Measurements from ENCODE around the gene ADI1.
"Not testable (repeated sequence)": the region's sequence is repeated elsewhere in the genome, so short reads cannot be mapped to it uniquely, and the experiment has no call there.

The ADI1 gene

DNA sequence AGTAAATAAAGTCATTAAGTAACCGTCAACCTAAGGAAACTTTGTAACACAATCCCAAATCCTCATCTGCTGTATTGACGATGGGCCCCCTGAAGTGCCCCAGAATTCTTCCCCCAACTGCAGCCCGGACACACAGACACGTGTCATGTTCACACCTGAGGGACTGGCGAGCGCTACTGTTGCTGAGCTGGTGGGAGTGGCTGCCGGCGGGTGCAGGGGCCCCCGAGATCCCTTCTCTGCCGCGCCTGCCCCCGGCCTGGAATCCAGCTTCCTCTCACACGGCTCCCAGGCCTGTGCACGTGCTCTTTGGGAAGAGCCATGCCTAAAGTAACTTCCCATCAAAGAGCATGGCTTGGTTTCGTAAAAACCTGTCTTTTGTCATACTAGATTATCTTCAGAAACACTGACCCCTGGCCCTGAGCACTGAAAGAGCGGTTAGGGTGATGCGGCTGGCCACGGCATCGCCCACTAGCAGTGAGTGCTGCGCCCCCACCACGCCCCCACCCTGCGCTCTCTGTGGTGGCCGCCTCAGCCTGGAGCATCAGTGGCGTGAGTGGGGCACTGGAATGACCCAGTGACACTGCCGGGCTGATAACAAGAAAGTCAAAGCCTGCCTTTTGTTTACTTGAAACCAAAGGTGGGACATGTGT lies 56.0 kb downstream of the ADI1 start:
- no peak for DNase-seq (ENCODE audit: low read depth in 2 of 2)

DNA sequence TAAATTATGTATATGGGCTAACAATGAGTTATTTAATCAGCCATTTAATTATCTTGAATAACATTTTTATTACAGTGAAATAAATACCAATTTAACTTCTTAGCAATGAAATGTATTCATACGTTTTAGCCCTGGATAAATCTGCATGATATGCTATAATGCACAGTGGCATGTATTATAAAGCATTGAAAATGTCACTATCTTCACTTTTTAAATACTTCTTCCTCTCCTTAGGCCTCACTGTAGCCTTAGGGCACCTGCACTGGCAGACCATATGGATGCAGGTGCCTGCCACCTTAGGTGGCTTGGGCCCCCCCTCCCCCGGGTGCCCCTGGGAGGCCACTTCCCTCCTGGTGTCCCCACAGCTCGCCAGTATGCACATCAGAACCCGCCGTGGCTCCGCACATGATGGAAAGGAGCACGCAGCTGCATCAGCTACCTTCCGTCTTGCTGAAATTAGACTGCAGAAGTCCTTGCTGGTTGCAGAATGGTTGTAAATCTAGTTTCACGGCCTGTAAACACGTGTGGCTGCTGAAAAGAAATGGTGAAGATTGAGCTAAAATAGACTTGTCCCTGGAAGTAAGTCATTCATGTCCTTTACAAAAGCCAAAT lies 56.7 kb downstream of the ADI1 start:
- no peak for DNase-seq (ENCODE audit: low read depth in 2 of 2)

DNA sequence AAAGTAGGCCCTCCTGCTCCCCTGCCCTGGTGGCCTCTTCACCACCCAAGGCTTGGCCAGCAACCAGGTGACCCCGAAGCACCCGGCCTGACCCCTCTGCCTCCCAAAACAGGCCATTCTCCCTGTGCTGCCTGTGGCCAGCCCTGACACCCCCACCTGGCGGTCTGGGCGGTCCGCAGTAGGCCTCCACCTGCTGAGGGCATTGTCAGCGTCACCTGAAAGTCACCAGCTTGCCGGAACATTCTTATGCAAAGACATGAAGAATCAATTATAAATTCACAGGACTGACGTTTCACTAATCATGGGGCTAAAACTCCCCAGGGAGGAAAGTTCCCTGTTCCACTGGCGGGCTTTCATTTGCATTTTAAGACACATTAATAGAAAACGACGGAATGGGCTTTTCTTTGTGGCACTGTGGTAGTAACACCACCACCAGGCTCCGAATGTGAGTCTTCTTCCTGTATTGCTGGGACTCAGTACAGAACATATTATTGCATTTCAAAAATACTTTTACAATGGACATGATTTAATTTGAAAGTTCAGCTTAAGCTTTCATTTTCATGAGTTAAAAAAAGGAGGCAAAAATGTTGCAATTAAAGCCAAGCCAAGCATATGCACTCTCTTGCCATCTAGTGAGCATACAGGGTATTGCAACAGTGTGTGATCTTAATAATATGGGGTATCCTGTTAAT lies 57.4 kb downstream of the ADI1 start:
- no peak for DNase-seq (ENCODE audit: low read depth in 2 of 2)

DNA sequence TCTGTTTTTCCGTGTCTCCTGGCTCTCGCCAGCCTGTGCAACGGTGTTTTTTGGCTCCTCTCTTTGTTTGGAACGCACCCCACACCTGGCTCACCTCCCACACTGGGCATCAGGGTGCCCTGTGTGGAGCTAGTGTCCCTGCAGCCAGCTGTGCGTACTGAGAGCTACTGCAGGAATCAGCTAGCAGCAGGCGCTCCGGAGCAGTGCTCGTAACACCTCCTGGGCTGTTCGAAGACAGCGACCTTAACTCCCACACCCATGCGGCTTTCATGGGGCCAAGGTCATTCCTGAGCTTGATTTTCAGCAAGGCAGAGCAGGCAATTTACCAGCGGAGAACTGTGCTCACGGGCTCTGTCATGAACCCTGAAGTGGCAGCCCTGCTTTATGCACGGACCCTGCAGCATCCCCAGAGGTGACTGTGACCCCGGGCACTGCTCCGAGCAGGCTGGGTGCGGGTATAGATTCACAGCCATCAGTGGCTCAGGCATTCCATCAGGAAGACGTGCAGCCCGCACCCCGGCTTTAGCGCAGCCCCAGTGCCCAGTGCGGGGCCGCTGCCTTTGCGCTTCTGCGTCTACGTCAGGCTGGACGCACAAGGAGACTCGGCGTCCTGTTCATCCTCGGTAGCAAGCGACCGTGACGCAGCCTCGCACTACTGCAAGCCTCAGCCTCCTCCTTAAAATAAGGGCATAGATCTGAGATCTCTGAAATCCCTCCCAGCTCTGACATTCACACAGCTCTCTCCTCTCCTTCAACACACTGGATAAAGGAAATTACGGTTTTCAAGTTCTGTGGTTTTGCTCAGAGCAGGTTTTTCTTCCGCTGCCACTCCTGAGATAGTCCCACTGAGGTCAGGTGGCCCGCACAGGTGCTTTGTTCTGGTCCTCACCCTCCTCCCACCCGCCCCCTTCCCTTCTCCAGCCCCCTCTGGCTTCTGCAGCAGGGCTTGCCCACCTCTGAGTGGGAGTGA lies 58.2 kb downstream of the ADI1 start:
- no peak for DNase-seq (ENCODE audit: low read depth in 2 of 2)

DNA sequence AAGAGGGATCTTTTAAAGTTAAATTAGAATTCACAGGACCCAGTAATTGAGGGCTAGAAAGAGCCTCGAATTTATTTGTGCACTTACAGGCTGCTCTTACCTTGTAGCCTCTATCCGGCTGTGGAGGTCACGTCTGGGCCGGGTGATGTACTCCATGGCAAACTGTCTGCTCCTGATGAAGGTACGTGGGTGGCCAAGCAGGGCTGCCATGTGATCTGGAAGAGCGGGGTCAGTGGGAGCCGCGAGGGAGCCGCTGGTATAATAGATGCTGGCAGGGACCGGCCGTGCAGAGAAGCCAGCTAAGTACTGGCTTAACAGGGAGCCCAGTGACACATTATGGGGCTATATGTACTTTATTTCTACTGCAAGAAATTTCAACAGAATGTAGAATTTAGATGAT lies 59.2 kb downstream of the ADI1 start:
- DNase-seq (ENCODE audit: low read depth in 2 of 2) = no peak

DNA sequence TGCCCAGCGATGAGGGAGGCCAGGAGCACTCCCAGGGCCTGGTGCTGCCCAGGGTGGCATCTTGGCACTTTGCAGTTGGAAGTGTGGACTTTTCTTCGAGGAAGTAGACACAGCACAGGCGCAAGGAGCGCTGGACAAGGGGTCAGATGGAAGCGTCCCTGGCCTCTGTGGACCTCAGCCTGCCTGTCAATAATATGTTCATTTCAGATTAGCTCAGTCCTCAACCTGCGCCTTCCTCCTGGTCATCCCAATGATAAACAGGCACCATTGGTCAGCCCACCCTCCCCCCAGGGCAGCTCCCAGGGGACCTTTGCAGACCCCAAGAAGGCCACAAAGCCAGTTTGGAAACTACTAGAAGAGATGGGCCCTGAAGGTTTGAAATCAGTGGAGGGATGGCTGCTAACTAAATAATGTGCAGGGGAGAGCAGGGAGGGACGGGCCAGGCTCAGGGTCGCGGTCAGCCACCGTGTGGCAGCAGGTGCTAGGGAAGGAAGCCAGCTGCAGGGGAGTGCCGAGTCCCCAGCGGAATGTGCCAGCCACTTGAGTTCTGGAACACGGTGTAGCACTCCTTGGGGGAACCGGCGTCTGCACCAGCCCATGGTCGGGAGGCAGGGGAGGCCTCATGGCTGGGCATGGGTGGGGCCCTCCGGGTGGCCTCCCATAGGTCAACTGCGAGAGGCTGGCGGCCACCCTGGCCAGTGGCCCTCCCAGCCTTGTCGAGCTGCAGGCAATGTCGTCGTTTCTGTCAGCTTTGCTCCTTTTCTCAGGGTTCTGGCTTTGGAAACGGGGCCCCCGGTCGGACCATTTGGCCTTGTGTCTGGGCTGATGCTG lies 59.9 kb downstream of the ADI1 start:
- no peak for DNase-seq (ENCODE audit: low read depth in 2 of 2)

DNA sequence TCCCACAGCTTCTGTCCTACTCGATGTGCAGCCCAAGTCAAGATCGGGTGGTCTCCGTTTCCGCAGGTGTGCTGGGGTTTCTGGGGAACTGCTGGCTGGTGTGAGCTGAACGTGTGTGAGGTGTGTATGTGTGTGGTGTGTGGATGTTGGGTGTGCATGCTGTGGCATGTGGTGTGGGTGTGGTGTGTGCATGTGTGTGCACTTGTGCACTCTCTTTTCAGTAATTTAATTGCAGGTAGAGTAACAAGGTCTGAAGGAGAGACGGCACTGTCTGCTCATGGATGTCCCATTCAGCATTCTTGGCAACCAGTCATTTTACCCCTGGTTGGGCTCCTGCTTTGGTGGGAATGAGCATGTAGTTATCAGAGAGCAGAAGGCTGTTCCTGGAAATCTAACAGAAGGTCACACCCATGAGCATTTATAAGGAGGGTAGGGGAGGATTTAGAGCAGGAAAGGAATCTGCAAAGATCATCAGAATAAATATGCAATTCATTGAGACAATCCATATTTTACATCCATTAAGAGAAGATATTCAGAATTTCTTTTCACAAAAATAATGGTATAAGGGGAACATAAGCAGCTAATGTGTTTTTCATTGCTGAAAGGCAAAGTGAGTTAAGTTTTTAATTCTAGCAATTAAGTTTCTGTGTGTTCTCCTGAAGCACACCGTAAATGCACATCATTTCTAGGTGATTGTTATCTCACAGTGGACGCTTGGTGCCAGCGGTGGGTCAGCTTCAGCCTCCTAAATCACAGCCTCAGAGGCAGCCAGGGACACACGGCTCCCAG lies 60.7 kb downstream of the ADI1 start:
- DNase-seq (ENCODE audit: low read depth in 2 of 2) = no peak

DNA sequence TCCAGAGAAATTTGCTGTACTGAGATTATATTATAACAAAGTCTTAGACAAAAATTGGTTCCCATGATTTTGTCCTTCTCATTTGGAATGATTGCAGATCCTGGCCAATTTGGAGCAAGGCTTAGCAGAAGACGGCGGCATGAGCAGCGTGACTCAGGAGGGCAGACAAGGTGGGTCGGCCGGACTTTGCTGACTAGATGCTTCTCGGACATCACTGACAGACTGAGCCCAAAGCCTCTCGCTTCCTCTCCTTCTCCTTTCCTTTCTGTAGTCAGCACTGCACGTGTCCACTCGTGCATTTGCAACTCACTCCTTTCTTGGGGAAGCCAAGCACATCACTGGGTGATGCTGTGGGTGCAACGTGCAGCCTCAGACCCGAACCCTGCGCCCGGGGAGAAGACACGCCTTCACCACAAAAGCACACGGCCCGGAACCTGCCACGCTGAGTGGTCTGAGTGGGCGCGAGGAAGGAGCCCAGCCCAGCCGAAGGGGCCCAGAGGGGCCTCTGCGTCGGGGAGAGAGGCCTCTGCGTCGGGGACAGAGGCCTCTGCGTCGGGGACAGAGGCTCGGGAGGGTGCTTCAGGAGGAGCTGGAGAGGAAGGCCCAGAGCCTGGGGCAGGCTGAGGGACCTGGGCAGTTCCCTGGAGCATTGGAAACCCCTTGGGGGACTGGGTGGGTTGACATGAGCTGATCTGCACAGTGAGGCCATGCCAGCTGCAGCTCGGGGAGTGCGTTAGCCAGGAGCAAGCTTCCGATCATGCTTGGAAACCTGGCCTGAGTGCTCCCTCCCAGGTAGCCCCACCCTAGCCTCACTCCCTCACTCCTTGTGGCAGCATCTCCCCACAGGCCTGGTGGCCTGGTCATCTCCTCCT lies 61.6 kb downstream of the ADI1 start:
- no peak for DNase-seq (ENCODE audit: low read depth in 2 of 2)

DNA sequence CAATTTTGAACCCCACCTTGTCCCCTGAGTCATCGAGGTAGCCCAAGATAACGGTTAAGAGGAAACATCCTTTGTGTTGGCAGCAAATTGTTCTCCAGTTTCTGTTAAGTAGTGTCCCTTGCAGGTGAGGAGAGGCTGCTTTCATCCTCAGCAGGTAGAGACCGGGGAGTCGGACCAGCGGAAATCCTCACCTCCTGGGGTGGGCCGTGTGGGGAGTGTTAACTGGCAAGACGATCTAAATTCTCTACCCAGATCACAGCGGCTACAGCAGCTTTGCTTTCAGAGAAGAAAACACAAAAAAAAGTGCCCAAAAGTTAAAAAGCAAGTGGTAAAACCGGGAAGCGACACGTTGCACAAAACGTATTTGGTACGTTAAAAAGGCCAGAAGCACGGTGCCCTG lies 63.2 kb downstream of the ADI1 start:
- no peak for DNase-seq (ENCODE audit: low read depth in 2 of 2)

DNA sequence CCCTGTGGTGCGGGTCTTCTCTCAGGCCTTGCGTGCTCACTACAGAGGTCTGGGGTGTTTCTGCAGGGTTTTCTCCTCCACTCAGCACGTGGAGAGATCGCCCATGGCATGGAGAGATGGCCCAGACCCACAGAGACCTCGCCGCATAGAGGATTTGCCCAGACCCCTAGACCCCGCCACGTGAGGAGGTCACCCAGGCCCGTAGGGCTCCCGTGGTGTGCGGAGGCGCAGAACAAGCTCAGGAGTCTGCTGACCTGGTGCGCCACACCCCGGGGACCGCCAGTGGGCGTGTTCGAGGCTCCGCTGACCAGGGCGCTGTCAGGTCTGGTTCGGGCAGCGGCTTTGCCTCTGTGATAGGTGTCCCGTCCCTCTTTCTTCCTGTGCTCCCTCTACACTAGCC lies 64.5 kb downstream of the ADI1 start:
- DNase-seq (ENCODE audit: low read depth in 2 of 2) = no peak

DNA sequence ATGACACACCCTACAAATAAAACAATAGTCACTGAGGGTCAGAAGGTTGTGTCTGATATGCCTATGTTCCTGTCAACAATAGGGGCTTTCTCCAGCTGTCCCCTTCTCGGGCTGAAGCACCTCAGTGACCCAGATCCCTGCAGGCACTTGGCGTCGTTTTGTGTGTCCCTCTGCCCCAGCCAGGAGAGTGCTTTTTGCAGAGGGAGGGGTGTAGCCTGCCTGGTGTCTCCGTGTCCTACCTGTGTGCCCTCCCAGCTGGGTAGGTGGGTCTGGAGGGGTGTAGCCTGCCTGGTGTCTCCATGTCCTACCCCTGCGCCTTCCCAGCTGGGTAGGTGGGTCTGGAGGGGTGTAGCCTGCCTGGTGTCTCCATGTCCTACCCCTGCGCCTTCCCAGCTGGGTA lies 65.3 kb downstream of the ADI1 start:
- DNase-seq (ENCODE audit: low read depth in 2 of 2) = not testable (repeated sequence)

DNA sequence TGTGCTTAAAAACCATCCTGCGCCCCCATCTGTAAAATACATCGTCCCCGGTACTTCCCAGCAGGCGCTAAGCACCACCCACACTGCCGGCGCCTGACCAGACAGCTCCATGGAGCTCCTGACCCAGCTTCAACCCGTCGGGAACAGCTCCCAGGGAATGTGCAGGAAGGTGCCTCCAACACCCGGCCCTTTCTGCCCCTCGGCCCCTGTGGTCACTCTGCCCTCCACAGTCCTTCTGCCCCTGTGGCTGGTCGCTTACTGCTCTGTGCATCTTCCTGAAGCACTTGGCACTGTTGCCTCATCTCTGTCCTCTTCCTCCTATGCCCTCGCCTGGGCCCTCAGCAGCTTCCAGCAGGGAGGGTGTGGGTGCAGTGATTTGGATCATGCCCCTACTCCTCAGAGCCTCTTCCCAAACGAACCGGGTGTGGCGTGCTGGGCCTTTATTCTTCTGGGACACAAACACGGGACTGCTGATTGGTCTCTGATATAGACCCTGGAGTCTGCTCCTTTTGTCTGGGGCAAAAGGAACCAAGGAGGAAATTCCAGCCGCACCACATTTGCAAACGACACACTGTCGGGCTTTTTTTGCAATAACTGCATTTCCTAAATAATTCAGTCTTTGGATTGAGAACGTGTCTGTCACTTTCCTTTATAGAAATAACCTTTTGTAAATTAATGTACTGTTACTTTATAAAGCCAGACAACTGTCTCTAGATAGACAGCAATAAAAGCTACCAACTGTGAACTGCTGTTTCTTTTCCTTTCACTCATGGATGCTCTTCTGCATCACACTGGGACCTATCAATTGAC lies 65.9 kb downstream of the ADI1 start:
- DNase-seq (ENCODE audit: low read depth in 2 of 2) = no peak

DNA sequence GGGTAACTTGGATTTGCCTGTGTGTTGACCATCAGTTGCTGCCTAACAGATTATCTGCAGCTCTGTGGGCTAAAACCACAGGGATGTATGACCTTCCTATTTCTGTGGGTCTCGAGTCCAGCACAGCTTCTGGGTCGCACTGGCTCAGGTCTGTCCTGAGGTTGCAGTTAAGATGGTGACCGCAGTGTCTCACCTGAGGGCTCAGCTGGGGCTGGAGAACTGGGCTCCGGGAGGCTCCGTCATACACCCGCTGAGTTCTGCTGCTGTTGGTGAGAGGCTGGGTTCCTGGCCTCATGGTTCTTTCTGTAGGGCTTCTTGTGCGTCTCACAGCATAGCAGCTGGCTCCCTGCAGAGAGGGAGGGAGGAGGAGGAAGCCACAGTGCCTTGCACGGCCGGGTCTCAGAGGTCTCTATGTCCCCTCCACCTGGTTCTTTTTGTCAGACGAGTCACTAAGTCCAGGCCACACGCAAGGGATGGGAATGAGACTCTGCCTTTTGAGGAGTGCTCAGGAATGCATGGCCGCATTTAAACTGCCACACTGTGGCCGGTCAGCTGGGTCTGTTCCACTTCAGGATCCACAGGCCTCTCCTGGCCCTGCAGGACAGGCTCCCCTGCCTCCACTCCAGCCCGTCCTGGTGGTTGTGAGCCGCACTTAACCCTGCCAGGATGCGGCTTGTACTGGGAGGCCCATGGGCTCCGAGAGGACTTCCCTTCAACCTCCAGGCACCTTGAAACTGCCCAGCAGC lies 67.2 kb downstream of the ADI1 start:
- DNase-seq (ENCODE audit: low read depth in 2 of 2) = no peak

DNA sequence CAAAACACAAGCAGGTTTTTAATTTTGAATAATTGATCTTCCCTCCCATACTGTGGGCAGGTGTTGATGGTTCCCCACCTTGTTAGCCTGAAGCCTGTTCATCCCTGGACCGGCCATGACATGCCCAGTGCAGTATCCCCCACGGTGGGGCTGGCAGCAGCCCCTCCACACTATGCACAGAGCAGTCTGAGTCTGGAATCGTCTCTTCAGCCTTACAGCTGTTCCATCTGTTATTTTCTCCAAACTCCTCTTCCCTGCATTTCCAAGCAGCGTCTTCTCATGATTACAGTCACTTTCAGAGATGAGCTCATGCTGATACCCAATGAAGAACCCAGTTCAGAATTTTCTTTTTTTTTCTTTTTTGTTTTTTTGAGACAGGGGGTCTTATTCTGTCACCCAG lies 68.2 kb downstream of the ADI1 start:
- no peak for DNase-seq (ENCODE audit: low read depth in 2 of 2)

DNA sequence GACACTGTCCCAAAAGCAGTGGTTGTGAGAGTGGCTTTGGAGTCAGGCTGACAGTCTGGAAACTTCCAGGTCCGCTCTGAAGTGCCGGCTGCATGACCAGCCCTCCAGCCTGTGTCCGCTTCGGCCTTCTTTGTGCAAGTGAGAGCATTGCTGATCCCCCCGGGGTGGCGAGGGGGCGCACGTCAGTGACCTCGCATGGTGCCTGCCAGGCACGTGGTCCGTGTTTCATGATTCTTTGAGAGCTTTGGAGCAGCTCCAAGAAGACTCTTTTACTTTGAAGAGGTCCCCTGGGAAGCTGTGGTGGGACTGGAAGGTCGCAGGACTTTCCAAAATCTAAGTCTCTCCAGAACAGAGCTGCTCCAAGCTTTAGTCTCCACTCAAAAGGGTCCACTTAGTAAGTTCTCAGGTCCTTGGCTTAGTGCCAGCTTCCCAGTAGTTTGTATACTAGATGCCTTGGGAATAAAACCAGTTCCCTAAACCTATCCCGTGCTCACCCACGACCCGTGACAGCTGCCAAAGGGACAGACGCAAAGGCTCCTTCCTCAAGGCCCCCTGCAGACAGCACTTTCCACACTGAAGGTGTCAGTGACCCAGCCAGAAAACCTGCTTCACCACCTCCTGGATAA lies 68.8 kb downstream of the ADI1 start:
- DNase-seq (ENCODE audit: low read depth in 2 of 2) = no peak

DNA sequence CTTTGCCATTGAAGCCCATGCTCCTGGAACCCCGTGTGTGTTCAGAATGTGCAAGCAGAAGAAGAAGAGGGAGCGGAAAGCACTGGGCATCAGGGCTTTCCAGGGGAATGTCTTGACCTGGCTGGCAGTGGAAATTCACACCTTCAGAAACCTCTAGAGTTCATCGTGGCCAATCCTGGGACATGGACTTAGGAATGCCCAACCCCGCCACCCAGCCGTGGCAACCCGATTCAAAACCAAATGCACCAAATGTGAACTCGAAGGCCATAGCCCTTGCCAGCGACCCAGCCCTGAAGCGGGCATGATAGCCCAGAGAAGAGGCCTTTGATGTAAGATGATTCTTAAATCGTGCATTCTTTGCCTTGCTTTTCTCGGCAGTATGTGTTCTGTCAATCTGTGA lies 69.4 kb downstream of the ADI1 start:
- DNase-seq (ENCODE audit: low read depth in 2 of 2) = no peak

DNA sequence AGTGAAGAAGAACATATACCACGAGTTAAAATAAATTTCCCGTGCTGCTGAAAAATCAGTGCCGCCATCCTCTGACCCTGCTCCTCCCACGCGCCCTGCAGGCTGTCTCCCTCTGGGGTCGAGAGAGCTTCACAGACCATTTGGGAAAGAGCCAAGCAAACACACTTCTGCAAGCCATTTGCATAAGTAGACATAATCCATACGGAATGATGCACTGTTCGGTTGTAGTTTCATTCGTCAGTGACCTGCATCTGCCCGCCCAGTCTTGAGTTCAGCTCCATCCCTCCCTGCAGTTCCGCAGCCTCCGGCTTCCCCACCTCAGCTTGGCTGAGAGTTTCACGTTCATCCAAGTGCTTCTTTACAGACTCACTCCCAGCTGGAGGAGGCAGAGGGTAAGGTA lies 70.2 kb downstream of the ADI1 start:
- DNase-seq (ENCODE audit: low read depth in 2 of 2) = no peak
